Activated CD8-positive, alpha-beta memory T cell treated with anti-CD3 and anti-CD28 coated beads, Interleukin-2, amount 50 U/mL, for 1 hour (primary cell): ENCODE data around the gene SASH1.

ENCODE experiments used
- DNase-seq: peaks from one replicate; pipeline ENCODE4 v3.0.0-alpha.2; 2020; ENCODE audit errors: extremely low read depth

SASH1 gene

DNA sequence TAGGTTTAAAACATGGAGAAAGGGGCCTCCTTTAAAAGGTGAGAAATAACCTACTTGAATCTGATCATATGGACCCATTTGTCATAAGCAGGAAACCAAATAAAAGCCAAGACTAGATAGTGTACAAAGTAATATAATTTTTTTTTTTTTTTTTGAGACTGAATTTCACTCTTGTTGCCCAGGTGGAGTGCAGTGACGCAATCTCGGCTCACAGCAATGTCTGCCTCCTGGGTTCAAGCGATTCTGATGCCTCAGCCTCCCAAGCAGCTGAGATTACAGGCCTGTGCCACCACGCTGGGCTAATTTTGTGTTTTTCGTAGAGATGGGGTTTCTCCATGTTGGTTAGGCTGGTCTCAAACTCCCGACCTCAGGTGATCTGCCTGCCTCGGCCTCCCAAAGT lies 89.2 kb downstream of the SASH1 start:
- no peak for DNase-seq

DNA sequence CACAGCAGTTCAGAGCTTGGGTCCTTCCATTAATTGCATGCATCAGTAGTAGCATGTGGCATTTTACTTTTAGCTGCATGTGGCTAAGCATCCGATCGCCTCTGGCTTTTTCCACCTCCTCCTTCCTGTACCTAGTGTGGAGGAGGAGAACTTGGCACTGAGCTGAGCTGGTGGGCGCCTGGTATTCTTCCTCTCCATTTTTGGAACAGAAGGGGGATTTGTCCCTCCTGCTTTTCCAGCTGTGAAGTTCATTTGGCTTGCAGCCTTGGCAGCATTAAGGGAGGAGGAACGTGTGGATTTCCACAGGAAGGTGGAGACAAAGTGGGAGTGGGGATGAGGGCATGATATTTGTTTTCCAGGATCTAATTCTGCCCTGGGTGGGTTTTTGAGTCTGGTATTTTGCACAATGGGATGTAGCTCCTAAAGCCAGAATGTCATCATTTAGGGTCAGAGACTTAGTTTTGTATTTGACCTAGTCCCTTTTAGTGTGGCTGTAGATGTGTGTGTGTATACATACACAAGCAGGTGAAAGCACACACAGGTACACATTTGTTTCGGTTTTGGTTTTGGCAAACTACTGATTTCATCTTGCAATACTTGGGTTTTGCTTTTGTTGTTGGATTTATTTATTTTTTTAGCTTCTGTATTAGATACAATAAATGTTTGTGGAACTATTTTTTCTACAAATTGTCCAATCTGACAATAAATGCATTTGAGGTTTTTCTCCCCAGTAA lies 90.0 kb downstream of the SASH1 start:
- DNase-seq = no peak

DNA sequence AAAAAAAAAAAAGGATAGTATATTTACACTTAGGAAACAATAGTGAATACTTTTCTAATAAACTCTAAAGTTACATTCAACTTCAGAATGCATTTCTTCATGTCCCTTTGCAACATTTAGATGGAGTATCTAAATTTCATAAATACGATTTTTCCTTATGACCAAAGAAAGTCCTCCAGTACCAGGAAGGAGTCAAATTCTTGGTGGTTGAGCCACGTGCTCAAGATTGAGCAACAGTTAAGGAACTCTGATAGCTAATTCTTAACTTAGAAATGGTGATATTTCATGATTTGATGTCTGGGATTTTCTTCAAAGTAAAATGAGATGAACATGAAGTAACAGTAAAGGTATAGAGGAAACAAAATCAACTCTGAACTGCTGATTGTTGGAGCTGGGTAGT lies 92.7 kb downstream of the SASH1 start:
- DNase-seq = no peak

DNA sequence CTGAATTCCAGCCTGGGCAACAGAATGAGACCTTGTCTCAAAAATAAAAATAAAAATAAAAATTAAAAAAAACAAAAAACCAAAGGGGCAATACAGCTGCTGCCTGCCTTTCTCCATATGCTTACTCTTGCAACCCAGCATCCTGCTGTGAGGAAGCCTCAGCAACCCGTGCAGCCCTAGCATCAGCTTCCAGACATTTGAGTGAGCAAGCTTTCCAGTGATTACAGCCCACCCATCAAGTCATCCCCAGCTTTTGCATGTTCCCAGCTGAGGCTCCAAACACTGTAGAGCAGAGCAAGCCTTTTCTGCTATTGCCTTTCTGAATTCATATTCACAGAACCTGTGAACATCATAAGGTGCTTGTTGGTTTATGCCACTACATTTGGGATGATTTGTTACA lies 93.8 kb downstream of the SASH1 start:
- DNase-seq = no peak

- DNase-seq = no peak
Observed at GRCh38 chr6:148438632-148439031, 96.0 kb downstream of the SASH1 start.

GRCh38 chr6:148440016-148440415 lies 97.4 kb downstream of the SASH1 start:
- no peak for DNase-seq

DNA sequence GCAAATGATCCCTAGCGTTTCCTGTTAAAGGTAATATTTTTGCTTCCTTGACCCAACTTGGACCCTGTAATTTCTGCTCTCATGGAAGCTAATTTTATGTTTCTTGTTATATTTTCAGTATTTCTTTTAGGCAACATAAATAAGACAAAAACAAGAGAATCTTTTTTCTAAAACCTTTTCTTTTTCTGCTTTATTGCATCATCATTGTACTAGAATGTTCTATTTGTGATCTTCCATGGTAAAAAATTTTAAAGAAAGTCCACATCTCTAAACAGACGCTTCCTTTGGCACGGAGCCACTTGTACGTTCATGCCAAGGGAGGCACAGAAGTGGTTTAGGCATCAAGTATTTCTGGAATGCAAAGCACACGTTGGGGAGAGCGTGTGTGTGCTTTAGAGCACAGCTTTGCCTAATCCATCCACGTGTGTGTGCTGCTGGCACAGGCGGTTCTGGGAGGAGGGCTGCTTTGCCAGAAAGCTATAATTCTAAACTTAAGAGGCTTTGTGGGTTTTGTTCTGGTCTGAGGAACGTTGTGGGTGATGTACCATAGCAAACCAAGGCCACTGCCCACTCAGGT lies 98.3 kb downstream of the SASH1 start:
- no peak for DNase-seq

DNA sequence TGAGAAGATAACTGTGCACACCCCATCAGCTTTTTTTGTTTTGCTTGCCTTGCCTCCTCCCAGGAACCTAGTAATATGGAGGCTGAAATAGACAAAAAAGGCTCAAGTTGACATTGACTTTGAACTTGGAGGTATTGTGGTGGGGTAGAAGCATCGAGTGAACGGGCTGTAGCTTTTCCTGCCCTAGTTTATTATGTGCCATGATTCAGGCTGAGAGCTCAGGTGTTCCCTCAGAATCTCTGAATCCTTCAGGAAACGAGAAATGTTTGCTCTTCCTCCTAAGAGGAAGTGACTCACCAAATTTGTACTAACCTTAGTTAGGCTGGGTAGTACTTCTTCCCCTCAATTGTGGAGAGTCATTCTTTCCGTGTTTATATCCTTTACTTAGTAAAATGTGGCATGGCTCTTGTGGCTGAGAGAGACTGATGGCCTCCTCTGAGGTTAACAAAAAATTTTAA lies 98.8 kb downstream of the SASH1 start:
- no peak for DNase-seq

- DNase-seq = no peak
Observed at GRCh38 chr6:148443798-148444560, 101.3 kb downstream of the SASH1 start.

DNA sequence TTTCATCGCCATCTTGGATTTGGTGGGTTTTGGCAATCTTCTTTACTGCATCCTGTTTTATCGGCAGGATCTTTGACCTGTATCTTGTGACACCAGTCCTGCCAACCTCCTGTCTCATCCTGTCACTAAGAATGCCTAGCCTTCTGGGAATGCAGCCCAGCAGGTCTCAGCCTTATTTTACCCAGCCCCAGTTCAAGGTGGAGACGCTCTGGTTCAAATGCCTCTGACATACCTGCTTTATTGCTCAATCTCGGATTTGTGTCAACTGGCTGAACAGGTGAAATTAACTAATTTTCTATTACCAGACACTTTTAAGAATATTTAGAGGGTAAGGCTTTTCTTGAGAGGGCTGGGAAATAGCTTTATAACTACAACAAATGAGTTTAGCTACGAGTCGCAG lies 102.5 kb downstream of the SASH1 start:
- DNase-seq = no peak

GRCh38 chr6:148445620-148446019 lies 103.0 kb downstream of the SASH1 start:
- no peak for DNase-seq

GRCh38 chr6:148446681-148447080 lies 104.0 kb downstream of the SASH1 start:
- DNase-seq = no peak

- DNase-seq = no peak
Observed at GRCh38 chr6:148447521-148448230, 105.0 kb downstream of the SASH1 start.

DNA sequence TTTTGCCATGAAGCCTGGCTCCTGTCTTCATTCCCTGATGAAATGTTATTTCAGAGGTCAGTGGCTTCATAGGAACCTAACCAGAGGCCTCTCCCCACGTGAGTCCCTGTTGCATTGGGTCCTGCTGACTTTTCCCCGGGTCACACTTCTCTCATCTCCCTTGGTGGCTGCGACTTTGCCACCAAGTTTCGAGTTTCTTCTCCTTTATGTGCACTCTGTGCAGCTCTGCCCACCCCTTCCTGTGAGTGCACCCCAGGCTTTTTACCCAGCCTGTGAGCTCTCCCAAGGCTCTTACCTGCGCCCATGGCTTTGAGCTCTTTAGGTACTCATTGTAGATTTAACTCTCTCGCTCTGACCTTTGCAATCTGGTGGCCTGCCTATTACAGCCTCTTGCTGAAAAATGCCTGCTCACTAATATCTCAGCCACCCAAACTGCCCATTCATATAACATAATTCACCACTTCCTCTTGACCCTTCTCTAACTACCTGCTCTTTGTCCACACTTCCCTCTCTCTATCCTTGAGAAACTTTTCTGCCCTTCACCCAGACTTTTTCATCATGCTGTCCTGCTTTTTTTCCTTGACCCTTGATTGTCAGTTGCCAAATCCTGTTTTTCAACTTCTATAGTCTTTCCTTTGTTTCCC lies 105.9 kb downstream of the SASH1 start:
- DNase-seq = no peak

DNA sequence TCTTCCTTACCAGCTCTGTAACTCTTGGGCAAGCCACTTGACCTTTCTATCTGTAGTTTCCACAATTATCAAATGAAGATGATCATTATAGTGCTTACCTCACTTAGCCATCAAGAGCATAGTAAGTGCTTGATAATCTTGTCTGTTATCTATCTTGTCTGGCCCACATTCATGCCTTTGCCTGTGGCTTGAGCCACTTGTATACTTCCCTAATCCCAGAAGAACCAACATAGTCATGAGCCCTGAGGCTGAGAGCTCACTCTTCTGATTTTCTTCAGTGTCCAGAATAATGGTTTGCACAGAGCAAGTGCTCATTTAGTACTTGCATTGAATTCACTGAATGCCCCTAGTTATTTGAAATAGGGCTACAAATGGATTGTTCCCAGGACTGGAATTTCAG lies 108.2 kb downstream of the SASH1 start:
- DNase-seq = no peak

DNA sequence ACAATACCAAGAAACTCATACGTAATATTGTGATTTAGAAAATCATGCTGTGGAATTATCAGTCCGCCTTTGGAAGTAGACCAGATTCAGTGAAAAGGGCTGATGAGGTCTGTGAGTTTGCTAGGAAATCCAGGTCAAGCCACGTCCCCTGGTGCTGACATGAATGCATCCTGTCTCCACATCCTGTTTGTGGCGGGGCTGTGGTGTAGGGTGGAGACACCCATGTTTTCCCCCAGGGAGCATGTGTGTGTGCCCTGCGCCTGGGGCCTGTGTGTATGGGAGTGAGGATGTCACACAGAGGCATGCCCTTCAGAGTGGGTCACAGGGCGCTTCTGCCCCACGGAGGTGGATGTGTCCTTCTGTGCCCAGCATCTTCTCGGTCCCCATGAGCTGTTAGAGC lies 109.1 kb downstream of the SASH1 start:
- DNase-seq = no peak

DNA sequence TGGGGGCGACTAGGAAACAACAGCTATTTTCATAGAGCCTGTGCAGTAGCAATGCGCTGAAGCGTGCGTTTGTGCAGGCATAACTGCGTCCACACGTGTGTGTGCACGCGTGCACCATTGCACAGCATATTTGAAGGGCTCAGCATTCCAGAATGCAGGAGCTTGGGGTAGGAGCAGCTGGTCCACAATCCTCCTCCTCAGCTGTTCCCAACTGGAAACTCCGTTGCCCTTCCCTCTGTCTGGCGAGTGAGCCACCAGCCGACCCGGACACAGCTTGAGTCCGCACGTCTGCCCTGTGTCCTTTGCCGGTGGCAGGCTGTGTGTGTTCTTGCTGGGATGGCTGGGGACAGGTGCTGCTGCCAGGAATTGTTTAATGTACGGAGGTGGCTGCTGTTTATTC lies 110.2 kb downstream of the SASH1 start:
- DNase-seq = no peak

DNA sequence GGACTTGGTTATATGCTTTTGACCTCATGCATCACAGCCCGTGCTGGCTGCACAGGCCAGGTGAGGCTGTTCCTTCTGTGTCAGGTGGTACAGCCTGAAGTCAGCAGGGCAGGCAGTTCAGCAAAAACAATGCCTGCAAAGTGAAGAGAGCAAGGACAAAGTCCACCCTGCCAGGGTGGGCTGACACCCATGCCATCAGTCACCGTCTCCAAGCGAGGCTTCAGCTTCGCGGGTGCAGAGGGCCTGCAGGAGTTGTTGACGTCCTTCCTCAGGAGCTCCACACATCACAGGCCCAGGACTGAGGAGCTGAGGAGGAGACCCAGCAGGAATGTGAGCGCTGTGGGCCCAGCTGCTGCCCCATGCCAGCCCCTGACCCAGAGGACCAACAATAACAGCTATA lies 111.3 kb downstream of the SASH1 start:
- DNase-seq = no peak

- no peak for DNase-seq
Observed at GRCh38 chr6:148455225-148455624, 112.6 kb downstream of the SASH1 start.

DNA sequence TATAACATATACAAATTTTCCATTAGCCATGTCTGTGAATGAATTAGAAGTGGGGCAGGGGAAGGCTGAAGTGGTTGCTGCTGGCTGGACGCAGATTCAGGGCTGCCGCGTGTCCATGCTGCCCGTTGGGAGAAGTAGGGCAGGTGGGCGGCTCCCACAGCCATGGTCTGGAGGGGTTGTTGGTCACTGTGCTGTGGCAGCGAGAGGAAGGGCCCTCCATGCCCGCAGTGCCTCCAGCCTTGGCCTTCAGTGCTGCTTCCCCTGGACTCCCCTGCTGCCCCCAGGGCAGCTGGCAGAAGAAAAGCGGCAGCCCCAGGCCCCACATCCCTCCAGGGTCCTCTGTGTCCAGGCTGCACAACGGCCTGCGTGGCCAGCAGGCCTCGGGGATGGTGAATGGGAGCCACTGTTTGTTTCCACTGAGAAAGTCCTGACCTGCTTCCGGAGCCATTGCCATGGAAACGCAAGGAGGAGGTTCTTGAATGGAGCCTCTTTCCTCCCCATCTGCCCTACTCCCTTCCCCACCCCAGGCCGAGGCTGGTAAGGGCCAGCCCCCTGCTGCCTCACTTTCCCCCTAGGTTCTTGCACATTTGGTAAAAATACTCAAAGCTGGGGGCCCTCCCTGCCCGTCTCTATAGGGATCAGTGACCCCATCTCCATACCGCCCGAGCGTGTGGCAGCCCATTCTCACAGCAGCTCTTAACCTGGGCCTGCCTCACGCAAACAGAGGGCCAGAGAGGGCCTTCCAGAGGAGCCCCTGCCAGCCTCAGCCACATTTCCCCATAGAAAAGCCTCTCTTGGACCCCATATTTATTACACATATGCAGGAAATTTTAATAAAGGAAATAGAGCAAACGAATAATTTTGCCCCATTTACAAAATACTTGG lies 113.3 kb downstream of the SASH1 start:
- no peak for DNase-seq
